Measurements from ENCODE around the gene NTRK1.
"Not testable (repeated sequence)": the region's sequence is repeated elsewhere in the genome, so short reads cannot be mapped to it uniquely, and the experiment has no call there.

The NTRK1 gene

GRCh38 chr1:156913809-156914387 lies 53.2 kb downstream of the NTRK1 start:
- no peak for DNase-seq (ENCODE audit: low spot score)

GRCh38 chr1:156914440-156914856 lies 53.8 kb downstream of the NTRK1 start:
- DNase-seq (ENCODE audit: low spot score): no peak

GRCh38 chr1:156920233-156921052 lies 59.8 kb downstream of the NTRK1 start, which contains the start of gene LRRC71:
Gene LRRC71, plus strand, starts transcription at chr1:156920632. Its CDS starts 172 bp downstream, at chr1:156920804.
- peak; percentile 43 for DNase-seq (ENCODE audit: low spot score)

- DNase-seq (ENCODE audit: low spot score): no peak
Measured at GRCh38 chr1:156921053-156921529, 60.4 kb downstream of the NTRK1 start.

- DNase-seq (ENCODE audit: low spot score): no peak
Measured at GRCh38 chr1:156922986-156923669, 62.5 kb downstream of the NTRK1 start.

- DNase-seq (ENCODE audit: low spot score): no peak
Measured at GRCh38 chr1:156923670-156924477, 63.2 kb downstream of the NTRK1 start.

GRCh38 chr1:156924478-156925153 lies 64.0 kb downstream of the NTRK1 start:
- no peak for DNase-seq (ENCODE audit: low spot score)

GRCh38 chr1:156925154-156926010 lies 64.7 kb downstream of the NTRK1 start:
- no peak for DNase-seq (ENCODE audit: low spot score)

- no peak for DNase-seq (ENCODE audit: low spot score)
Measured at GRCh38 chr1:156926175-156926574, 65.5 kb downstream of the NTRK1 start.

GRCh38 chr1:156926695-156927094 lies 66.0 kb downstream of the NTRK1 start:
- DNase-seq (ENCODE audit: low spot score): not testable (repeated sequence)

- no peak for DNase-seq (ENCODE audit: low spot score)
Measured at GRCh38 chr1:156927215-156928042, 66.8 kb downstream of the NTRK1 start.

GRCh38 chr1:156928043-156928602 lies 67.5 kb downstream of the NTRK1 start:
- DNase-seq (ENCODE audit: low spot score): no peak

- DNase-seq (ENCODE audit: low spot score): no peak
Measured at GRCh38 chr1:156929596-156930238, 69.1 kb downstream of the NTRK1 start.

- DNase-seq (ENCODE audit: low spot score): no peak
Measured at GRCh38 chr1:156930483-156930882, 69.8 kb downstream of the NTRK1 start.
